Measurements from ENCODE around the gene PCYT1B. TPM values are rescaled to one million over a fixed set of nuclear protein-coding genes. Genes with fewer than 3 reads are reported as not detected.
"Not testable (repeated sequence)": the region's sequence is repeated elsewhere in the genome, so short reads cannot be mapped to it uniquely, and the experiment has no call there.

The PCYT1B gene
- total RNA-seq, 2 experiments from 2014 or later, result not detected

- no peaks in the 10 kb centered on the region for H3K36me3 Mint-ChIP-seq (ENCODE audit: low read depth)
- ChIA-PET CTCF (no interaction called here), POLR2A (no interaction called here)
- TF ChIP-seq CTCF (IDR thresholded peaks at IDR 0.05), result no peak
- intact Hi-C loops (cut with DNase I, micrococcal nuclease), result no loop called here
- Histone ChIP-seq H3K27me3 (ENCODE audit: control insufficient read depth in 1 of 2, insufficient read depth in 2 of 2, low read length in 2 of 2) (no peaks in the 10 kb centered on the region), H3K9me3 (ENCODE audit: control insufficient read depth in 1 of 2, insufficient read depth in 1 of 2, low read length in 2 of 2) (no peaks in the 10 kb centered on the region), H3K27ac (ENCODE audit: low read depth in 1 of 2, low read length in 2 of 2) (no peak overlapping the region), H3K36me3 (ENCODE audit: insufficient read depth, low read length) (no peaks in the 10 kb centered on the region), H3K4me3 (ENCODE audit: low read length) (no peak overlapping the region), H3K4me1 (ENCODE audit: insufficient read depth, low read length) (no peaks in the 10 kb centered on the region)
- no peak overlapping the region for H3K4me3 Mint-ChIP-seq
- ATAC-seq (ENCODE audit: poor library complexity) (no peak), DNase-seq (no peak)
- H3K27ac Mint-ChIP-seq, result no peak overlapping the region
- H3K9me3 Mint-ChIP-seq, result no peaks in the 10 kb centered on the region
- no peaks in the 10 kb centered on the region for H3K27me3 Mint-ChIP-seq
- H3K4me1 Mint-ChIP-seq (ENCODE audit: low read depth), result no peaks in the 10 kb centered on the region
Observed at GRCh38 chrX:24658421-24658820, 11.3 kb upstream of the PCYT1B start.

- Histone ChIP-seq H3K27me3 (ENCODE audit: control insufficient read depth in 1 of 2, insufficient read depth in 2 of 2, low read length in 2 of 2) (no peaks in the 10 kb centered on the region), H3K27ac (ENCODE audit: low read depth in 1 of 2, low read length in 2 of 2) (no peak overlapping the region), H3K9me3 (ENCODE audit: control insufficient read depth in 1 of 2, insufficient read depth in 1 of 2, low read length in 2 of 2) (no peaks in the 10 kb centered on the region), H3K36me3 (ENCODE audit: insufficient read depth, low read length) (no peaks in the 10 kb centered on the region), H3K4me3 (ENCODE audit: low read length) (no peak overlapping the region), H3K4me1 (ENCODE audit: insufficient read depth, low read length) (no peaks in the 10 kb centered on the region)
- no peaks in the 10 kb centered on the region for H3K36me3 Mint-ChIP-seq (ENCODE audit: low read depth)
- H3K27me3 Mint-ChIP-seq, result no peaks in the 10 kb centered on the region
- DNase-seq, result no peak
- no peak overlapping the region for H3K4me3 Mint-ChIP-seq
- ChIA-PET POLR2A (no interaction called here), CTCF (no interaction called here)
- TF ChIP-seq CTCF (IDR thresholded peaks at IDR 0.05), result no peak
- H3K27ac Mint-ChIP-seq, result no peak overlapping the region
- ATAC-seq (ENCODE audit: poor library complexity), result no peak
- intact Hi-C loops (cut with DNase I, micrococcal nuclease), result no loop called here
- H3K9me3 Mint-ChIP-seq, result no peaks in the 10 kb centered on the region
- no peaks in the 10 kb centered on the region for H3K4me1 Mint-ChIP-seq (ENCODE audit: low read depth)
Observed at GRCh38 chrX:24657671-24658386, 10.7 kb upstream of the PCYT1B start.

GRCh38 chrX:24655679-24656078 is 8.5 kb upstream of the PCYT1B start:
- H3K4me3 Mint-ChIP-seq; H3K4me3 ChIP-seq (ENCODE audit: low read length); ATAC-seq (ENCODE audit: poor library complexity); POLR2A ChIA-PET; H3K27me3 Mint-ChIP-seq; H3K36me3 Mint-ChIP-seq (ENCODE audit: low read depth); DNase-seq; H3K36me3 ChIP-seq (ENCODE audit: insufficient read depth, low read length); H3K27ac Mint-ChIP-seq; H3K9me3 Mint-ChIP-seq; intact Hi-C loops (cut with DNase I, micrococcal nuclease); H3K9me3 ChIP-seq (ENCODE audit: control insufficient read depth in 1 of 2, insufficient read depth in 1 of 2, low read length in 2 of 2); H3K4me1 Mint-ChIP-seq (ENCODE audit: low read depth); H3K27me3 ChIP-seq (ENCODE audit: control insufficient read depth in 1 of 2, insufficient read depth in 2 of 2, low read length in 2 of 2); H3K27ac ChIP-seq (ENCODE audit: low read depth in 1 of 2, low read length in 2 of 2); H3K4me1 ChIP-seq (ENCODE audit: insufficient read depth, low read length): not testable (repeated sequence)
- CTCF ChIA-PET, result interaction anchor here (0.6 kb wide), 1 partner anchor 37 kb away, joined by 4 read pairs; no protein-coding TSS in a partner anchor

- Histone ChIP-seq H3K27me3 (ENCODE audit: control insufficient read depth in 1 of 2, insufficient read depth in 2 of 2, low read length in 2 of 2) (peaks cover 0 to under 1% of the 10 kb centered on the region in 2 experiments), H3K36me3 (ENCODE audit: insufficient read depth, low read length) (no peaks in the 10 kb centered on the region), H3K27ac (ENCODE audit: low read depth in 1 of 2, low read length in 2 of 2) (no peak overlapping the region), H3K4me1 (ENCODE audit: insufficient read depth, low read length) (peaks cover 7% of the 10 kb centered on the region), H3K4me3 (ENCODE audit: low read length) (no peak overlapping the region), H3K9me3 (ENCODE audit: control insufficient read depth in 1 of 2, insufficient read depth in 1 of 2, low read length in 2 of 2) (no peaks in the 10 kb centered on the region)
- no peak overlapping the region for H3K4me3 Mint-ChIP-seq
- H3K4me1 Mint-ChIP-seq (ENCODE audit: low read depth), result peaks cover 12% of the 10 kb centered on the region
- H3K36me3 Mint-ChIP-seq (ENCODE audit: low read depth), result no peaks in the 10 kb centered on the region
- ATAC-seq (ENCODE audit: poor library complexity), result no peak
- DNase-seq, result no peak
- ChIA-PET POLR2A (no interaction called here), CTCF (no interaction called here)
- H3K9me3 Mint-ChIP-seq, result no peaks in the 10 kb centered on the region
- no peak overlapping the region for H3K27ac Mint-ChIP-seq
- TF ChIP-seq CTCF (IDR thresholded peaks at IDR 0.05), result no peak
- peaks cover 12% of the 10 kb centered on the region for H3K27me3 Mint-ChIP-seq
- intact Hi-C loops (cut with DNase I, micrococcal nuclease), result no loop called here
Observed at GRCh38 chrX:24651783-24652182, 4.6 kb upstream of the PCYT1B start.
